Kidney glomerular epithelial cell (primary cell): ENCODE results near the gene NCAM1.
A peak's percentile ranks its signal among the peaks of the same experiment; 100 is the strongest.

Source experiments
- DNase-seq: peaks from one replicate; lab custom pipeline; 2025; lab: John Stamatoyannopoulos, UW

The NCAM1 gene

DNA sequence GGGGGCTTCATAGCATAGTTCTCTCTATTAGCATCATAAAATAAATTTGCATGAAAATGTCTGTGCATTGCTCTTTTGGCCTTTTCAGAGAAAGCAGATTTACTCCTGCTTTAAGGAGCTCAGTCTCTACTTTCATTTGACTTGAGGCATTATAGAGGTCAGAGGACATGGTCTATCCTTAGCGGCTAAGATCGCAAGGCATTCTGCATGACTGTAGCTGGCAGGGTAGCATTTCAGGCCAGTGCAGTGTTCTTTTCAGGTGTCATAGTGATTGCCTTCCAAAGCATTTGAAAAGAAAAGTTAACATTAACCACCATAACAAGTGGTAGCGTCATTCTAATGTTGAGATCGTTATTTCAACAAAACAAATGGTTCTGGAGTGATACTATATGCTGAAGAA, 126.5 kb downstream of the NCAM1 start:
- DNase-seq: no peak

DNA sequence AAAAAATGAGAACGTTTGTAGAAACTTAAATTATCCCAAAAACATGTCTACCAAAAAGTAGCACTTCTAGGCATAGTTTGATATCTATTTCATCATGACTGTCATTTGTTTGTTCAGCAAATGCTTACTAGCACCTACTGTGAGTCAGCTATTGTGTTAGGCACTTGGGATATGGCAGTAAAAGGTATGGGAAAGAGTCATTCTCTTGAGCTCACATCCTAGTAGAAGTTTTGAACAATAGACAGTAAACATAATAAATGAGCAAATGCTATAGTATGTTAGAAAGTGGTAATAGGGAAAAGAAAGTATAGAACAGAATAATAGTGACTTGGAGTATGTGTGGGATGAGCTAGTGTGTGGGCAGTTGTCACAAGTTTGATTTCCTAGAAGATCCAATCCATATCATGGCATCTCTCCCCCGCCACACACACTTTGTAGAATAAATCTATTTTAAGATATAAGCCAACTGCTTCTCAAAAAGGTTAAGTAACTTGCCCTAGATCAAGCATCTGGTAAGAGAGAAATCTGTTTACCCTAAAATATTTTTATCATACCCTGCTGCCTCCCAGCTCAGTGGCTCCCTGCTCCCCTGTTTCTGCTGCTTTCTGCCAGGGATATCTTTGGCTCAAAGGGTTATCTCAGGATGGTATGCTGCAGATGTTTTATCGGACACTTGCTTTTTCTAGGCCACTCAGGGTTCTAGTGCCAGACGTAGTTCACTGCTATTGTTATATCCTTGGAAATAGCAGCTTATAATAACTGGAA, 129.7 kb downstream of the NCAM1 start:
- no peak for DNase-seq

DNA sequence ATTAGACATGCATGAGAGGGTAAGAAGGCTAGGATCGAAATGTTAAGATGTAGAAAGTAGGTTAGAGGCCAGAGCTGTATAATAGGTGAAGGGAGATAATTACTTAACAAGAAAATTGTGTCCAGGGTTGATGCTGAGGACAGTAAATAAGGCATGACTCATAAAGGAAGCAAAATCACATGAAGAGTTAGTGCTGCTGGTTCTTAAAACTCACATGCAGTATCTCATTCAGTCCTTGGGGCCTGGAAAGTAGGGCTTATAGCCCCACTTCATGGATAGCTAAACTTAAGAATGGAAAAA, 130.2 kb downstream of the NCAM1 start:
- no peak for DNase-seq

DNA sequence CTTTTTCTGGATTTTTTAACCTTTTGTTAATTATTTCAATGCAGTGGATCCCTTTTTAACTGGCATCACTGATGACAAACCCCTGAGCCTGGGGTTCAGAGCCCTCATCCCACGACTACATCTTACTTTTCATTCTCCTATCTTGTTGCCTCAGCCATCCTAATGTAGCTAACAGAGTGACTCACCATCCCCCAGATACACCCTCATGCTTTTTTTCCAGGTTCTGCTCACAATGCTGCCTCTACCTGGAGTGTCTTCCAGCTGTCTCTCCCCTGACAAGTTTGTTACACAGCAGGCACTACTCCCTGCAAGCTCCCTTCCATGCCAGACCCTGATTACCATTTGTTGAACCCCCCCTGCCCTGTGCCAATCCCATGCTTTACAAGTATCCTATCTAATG, 135.4 kb downstream of the NCAM1 start:
- DNase-seq: no peak

DNA sequence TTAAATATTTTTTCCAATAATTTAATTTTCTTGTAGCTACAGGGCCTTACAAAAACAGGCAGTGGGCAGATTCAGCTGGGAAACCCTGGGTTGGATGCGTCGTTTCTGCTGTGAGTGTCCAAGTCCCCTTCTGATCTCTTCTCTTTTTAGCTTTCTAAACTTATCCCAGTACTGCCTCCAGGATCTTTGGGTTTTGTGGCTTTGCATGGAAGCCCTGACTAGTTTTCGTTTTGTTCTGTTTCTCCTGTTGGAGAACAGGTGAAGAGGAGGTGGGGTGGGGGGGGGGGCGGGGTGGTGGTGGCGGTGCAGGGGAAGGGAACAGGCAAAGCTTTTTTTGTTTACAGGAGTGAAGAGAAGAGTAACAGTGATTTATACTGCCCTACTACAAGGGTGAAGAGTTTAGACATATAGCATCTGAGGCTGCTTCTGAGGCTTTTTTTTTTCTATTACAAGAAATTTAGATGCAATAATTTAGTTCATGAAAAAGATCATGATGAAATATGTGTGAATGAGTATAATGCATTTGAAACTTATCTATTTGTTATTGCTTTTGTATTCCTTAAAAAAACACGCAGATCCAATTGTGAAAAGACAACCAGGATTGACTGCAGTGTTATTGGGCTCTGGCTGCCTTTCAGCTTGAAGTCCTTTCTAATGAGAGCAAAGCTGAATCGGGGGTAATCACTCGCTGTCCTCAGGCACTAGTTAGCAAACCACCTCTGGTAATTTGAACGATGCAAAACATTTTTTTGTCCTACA, 142.9 kb downstream of the NCAM1 start:
- DNase-seq: no peak

DNA sequence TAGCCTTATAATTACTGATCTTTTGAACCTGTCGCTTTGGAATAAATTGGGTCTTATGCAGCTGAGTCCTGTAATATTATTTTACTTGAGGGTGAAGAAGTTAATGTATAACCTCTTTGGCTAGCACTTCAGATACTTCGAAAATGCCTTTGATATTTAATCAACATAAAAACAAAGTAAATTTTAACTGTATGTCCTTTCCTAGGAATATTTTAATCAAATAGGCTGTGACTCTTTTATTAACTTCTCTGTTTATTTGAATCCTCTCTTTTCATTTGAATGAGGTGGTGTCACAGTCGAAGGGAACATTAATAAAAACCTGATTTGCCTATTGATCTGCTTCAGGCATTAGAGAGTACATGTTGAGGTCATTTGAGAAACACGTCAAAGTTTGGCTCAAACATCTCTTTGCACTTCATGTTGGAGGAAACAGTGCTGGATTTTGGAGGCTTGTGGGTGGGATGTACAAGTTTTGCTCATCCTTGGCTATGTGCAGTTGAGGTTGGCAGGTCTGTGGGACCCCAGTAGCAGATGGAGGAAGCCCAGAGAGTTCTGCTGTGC, 143.6 kb downstream of the NCAM1 start:
- DNase-seq: no peak

DNA sequence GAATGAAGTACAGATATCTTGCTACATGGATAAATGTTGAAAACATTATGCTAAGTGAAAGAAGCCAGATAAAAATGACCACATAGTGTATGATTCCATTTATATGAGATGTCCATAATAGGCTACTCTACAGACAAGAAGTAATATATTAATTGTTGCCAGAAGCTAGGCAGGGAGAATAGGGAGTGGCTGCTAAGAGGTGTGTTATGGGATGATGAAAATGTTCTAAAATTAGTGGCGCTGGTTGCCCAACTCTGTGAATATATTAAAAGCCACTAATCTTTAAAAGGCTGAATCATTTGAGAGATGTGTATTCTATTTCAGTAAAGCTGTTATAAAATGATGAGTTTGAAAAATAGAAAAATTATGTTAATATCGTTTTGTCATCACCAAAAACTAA, 144.4 kb downstream of the NCAM1 start:
- DNase-seq: no peak

DNA sequence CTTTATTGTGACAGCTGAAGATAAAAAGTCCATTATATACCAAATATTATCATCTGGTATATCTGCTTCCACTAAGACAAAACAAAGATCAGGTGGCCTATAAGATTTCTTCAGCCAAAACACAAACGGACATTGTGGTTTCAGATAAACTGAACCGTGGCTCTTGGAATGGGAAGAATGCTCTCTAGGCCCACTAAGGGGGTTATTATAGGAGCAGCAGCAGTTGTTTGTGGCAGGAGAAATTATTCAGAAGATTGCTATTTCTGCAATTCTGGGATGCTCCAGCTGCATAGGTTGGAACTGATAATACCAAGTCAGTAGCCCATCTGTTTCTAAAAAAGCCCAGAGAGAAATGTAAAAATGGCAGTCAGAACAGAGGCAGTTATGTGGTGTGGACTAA, 145.3 kb downstream of the NCAM1 start:
- peak; percentile 56 for DNase-seq

DNA sequence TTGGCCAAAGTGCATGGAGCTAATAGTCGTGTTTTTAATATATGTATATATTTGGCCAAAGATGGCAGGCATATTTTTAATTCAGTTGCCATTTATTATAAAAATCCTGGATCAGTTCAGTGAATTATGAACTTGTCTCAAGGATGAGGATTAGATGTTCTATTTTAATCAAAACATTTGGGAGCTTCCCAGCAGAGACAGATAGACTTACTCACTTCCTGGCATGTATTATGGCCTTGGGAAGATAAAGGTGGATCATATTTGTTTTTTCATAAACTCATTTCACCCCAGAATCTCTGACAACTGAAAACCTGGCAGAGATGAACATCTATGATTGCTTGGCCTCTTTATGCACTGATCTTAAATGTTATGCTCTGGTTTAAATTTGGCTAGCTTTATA, 148.8 kb downstream of the NCAM1 start:
- DNase-seq: no peak

DNA sequence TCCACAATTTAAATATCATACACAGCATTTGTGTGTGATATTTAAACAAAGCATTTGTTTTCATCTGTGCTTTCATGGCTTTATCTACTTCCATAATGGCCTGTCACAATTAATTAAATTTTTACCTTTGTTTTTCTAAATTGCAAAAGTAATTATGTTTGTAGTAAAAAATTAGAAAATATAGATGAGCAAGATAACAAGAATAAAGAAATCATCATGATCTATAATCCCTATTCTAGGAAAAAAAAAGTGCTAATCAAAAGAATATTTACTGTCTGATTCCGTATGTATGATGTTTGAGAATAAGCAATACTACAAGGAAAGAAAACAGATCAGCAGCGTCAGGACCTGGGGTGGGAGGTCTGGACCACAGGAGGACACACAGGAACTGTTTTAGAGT, 149.9 kb downstream of the NCAM1 start:
- no peak for DNase-seq

DNA sequence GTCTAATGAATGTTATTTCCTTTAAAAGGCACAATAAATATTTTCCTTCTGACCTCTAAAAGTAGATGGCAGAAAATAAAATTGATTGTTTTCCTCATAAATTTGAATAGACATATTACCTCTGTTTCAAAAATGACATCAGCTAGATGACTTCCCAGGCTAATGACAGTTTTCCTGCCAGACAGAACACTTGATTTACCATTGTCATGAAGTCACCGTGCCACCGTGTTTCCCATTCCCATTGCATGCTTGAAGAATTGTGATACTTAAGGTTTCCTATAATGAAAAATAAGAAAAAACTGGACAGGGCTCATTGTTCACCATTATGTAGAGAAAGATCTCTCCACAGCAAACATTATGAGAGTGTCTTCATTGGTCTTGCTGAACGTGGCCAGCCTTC, 151.1 kb downstream of the NCAM1 start:
- DNase-seq: no peak

DNA sequence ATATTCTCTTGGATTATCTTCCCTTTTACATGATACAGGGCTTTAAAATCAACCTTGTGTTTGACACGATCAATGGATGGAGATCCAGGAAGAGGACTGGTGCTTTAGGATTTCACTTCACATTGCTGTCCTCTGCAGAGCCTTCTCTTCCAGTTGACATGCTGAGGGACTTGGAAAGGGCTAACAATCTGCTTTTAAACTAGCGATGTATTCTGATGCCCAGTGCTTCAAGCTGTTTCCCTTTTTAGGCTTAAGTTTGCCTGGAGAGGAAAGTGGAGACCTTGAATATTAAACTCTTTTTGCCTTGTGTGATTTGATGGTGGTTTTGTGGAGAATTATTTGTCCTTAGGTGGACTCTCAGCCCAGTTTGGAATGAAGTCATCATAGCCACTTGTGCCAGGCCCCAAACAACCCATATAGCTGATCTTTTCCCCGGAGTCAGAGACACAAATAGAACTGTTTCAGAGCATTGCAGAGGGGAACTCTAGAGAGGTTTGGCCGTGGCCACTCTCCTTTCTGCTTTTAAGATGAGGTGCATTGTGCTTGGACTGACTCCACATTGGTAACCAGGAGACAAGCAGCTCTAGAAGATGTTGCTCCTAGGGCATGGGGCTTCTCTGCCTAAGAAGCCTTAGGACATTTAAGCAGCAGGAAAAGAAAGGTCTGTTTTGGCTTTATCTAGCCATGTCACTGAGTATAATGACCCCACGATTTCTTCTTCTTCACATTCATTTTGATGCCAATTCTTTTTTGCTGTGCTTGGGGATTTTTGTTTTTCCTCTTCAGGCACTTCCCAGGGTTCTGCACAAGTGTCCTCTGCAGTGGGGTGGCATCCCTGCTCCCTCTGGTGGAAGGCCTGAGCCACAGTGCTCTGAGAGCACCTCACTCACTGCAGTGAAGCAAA, 152.8 kb downstream of the NCAM1 start:
- DNase-seq: peak; percentile 23

DNA sequence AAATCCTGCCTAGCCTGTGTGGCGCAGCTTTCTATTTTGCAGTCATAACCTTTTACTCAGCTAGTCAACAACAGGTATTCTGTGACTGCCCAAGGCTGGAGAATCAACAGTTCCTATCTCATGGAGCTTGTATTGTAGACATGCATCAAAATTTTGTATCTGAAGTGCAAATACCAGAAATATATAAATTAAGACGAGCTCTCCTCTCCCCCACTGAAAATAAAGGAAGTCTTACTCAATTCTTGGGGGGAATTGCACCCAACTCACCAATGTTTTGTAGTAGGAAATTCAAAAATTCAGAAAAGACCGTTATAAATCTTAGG, 153.4 kb downstream of the NCAM1 start:
- no peak for DNase-seq

DNA sequence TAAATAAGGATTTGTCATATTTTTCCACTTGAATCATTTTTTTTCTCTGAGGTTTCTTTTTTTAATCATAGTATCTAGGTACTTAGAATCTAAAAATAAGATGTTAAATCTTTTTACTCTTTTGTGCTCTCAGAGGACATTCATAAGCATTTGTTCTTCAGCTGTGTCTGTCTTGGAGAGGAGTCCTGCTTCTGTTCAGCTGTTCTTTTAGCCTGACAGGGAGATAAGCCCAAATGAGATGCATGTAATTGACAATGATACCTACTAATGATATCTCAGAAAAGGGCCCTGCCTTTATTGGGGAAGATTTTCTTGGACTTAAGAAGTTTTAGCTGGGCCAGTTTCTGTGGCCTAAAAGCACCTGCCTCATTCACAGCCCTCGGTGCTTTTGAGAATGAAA, 156.9 kb downstream of the NCAM1 start:
- DNase-seq: no peak

DNA sequence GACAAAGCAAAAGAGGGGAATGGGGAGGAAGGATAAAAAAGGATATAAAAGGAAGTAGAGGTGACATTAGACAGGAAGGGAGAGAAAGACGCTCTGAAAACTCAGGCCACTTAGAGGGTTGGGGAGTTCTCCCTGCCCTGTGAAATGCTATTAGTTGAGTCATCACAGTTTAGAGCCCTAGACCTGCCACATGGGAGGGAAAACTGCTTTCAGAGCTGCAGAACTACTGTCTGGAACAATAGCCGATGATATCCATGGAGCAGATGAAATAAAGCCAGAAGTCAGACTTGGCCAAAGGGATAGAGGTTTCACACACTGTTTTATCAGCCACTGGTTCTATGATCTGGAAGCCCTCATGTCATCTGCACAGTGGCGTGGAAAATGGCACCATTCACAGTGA, 157.9 kb downstream of the NCAM1 start:
- DNase-seq: no peak

DNA sequence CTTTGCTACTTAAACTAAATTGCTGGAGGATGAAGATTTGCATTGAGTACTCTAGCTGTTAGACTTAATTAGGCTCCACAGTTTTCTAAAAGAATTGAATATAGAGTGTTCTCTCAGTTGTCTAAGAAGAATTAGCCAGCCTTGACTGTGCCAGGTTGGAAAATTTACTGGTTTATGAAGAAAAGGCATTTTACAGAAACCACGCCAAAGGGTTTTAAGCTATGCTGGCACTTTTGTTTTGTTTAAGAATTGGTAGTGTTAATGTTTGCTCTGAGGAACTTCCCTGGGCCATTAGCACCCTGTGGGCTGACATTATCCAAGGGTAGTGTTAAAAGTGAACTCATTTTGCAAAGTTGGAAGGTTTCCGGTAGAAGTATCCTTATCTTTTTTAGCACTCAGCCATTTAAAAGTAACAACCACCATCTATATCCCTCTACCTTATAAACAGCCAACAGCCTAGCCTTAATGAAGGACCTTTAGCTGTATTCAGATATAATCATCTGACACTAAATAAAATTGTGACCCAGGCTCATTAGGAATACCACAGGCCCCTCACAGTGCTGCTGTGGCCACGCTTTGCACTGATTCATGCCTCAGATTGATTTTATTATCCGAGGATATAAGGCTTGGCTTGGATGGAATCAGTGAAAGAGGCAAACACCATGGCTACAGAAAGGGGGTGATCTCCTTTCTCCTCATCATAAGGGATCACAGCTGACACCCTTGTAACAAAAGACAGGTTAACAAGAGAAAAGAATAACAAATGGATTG, 158.9 kb downstream of the NCAM1 start:
- no peak for DNase-seq

DNA sequence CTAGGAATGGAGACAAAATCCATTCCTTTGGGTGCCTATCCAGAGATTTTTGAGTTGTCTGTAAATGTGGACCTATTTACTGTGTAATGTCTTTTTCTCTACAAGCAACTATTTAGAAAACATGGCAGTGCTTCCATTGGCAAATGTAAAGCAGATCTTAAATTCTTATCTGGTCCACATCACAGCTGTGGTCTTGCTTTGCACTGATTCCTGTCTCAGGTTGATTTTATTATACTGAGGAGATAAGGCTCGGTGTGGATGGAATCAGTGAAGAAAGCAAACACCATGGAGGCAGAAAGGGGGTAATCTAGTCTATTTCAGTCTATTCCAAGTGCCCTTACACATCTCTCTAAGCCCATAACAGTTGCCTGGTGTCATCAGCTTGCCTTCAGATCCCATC, 160.5 kb downstream of the NCAM1 start:
- no peak for DNase-seq

DNA sequence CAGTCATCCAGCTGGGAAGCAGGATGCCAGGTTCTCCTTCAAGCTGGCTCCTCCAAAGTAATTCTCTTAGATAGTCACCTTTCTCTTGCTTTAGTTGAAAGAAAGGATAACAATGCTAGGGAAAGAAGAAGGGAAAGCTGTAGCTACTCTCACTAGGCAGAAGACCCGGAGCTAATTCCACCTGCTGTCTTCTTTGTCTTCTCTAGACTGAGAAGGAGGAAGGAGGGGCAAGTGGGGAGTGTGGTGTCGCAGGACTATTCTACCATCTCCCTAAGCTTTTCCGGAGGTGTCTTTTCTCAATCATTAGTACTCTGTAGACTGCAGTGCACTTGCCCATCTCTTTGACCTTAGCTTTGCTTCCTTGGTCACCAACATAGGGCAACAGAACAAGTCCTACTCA, 162.8 kb downstream of the NCAM1 start:
- no peak for DNase-seq

DNA sequence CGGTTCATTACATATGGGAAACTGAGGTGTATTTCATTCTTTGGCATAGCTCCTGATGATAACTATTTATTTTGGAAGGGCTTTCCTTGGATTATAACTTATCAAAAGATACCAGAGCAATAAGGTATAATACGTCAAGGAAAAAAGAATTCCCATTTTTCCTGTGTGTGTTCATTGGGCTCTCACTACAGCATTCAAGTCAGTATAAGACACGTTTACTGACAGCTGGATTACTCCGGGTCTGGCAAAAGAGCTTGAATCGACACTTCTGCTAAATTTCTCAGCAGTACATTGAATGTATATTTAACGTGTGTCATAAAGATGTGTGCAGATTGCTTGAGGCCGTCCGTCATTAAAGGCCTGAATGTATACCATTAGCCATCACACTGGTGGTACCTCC, 163.4 kb downstream of the NCAM1 start:
- no peak for DNase-seq

DNA sequence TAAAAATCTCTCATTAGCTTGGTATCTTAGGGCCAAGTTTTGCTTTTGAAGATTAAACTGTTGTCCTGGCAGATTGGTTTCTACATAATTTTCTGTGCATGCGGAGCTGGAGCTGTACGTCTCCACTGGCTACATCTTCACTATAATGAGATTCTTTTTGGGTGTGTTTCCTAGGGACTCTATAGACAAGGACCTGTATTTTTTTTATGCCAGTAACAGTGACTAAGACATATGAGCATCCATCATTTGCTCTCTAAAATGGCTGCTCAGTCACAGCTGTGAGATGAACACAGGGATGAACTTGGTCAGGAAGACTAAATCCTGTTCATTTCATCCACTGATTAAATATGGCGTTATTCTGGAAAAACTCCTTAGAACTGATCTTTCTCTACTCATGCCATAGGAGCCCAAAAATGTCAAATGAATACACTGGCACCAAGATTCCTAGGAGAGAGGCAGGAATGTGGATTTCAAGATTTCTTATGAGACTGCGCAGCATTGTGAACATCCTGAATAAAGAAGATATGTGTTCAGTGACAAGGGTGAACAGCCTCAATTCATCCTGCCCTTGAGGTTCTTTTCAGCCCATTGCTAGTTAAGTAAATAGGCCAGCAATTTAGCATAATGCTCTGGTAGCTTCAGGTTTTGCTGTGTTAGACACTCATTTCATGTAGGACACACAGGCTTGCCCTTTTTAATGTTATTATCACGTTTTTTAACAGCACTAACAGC, 168.2 kb downstream of the NCAM1 start:
- no peak for DNase-seq

DNA sequence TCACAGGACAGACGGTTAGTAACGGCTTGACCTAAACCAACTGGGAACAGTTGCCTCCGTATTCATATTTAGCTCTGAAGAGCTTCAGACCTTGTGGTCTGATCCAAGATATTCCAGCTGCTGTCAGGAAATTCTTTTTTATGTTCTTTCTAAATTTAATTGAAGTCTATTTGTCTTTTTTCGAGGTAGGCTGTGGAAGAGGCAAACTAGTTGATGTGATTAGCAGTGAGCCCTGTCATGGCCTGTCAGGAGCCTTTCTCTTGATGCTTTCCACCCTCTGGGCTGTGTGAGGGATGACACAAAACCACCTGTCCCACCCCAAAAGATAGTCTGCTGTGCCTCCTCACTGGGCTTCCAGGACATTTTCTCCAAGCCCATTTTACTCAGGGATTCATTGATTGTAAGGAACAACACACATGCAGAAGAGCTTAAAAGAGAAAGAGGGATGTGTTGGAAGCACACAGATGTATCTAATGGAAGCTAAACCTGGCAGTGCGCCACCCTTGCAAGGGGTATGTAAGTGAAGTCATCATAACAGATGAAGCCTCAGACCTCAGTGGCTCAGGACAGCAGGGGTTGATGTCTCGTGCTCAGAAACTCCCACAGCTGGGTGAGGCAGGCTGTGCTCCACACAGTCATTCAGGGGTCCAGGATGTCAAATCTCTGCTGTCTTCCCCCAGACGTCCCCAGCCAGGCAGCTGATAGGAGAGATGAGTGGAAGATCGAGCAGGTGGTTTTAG, 170.0 kb downstream of the NCAM1 start:
- no peak for DNase-seq
